AML-193 (cell line): ENCODE measurements around the gene PFKM.
A peak's percentile ranks its signal among the peaks of the same experiment; 100 is the strongest.

Experiments
- DNase-seq, 2 experiments: peaks; one replicate each; lab custom pipeline; 2025; lab: John Stamatoyannopoulos, UW

Gene PFKM

GRCh38 chr12:48157018-48157888, 38.1 kb downstream of the PFKM start, which contains the start of gene ASB8:
ASB8 (minus strand) TSS chr12:48157515; CDS start chr12:48153496, 4,019 bp downstream.
- DNase-seq = peak; percentile 97 to 98

- DNase-seq = no peak
Measured at GRCh38 chr12:48157889-48158370, 38.8 kb downstream of the PFKM start.

- no peak for DNase-seq
Measured at GRCh38 chr12:48160046-48160445, 40.9 kb downstream of the PFKM start.

- DNase-seq = peak; percentile 77 to 83
Measured at GRCh38 chr12:48160807-48161206, 41.6 kb downstream of the PFKM start.

DNA sequence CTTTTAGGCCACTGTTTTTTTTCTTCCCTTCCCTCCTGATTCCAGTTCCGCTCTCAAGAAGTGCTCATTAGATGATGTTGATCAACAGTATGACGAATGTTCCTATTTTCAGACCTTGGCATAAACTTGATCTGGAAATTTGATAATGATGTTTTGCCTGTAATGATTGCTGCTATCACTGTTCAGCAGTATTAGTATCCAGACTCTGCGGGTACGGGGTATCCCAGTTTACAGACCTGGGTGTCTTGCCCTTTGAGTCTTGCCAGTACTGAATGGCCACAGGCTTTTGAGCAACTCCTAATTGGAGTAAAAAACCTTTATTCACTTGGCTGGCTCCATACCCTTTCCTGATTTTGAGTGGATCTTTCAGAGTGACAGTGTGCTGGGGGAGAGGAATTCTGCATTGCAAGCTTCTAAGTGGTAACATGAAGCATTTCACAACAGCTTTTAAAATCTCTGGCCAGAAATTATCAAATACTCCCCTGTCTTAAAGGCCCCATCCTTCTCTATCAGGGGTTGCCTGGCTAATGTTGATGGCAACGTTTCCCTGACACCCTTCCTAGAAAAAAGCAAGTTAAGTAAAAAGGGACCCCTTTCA, 44.1 kb downstream of the PFKM start:
- no peak for DNase-seq

GRCh38 chr12:48164451-48164850, 45.3 kb downstream of the PFKM start:
- no peak for DNase-seq

GRCh38 chr12:48165089-48165981, 46.2 kb downstream of the PFKM start:
- peak; percentile 49 to 53 for DNase-seq

DNA sequence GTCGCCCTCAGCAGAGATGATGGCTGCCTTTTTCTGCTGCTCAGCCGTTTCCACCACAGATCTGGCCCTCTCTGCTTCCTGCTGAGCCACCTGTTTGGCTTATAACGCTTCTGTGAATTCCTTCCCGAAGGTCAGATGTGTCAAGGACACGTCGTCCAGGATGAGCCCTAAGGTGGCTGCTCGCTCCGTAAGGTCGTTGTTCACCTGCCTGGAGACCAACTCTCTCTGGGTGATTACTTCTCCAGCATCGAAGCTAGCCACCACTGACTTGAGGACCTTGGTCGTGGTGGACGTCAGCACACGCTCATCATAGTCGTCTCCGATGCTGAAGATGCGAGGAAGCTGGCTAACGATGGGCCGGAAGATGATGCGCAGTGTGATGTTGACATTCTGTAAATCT, 49.8 kb downstream of the PFKM start:
- DNase-seq = no peak

DNA sequence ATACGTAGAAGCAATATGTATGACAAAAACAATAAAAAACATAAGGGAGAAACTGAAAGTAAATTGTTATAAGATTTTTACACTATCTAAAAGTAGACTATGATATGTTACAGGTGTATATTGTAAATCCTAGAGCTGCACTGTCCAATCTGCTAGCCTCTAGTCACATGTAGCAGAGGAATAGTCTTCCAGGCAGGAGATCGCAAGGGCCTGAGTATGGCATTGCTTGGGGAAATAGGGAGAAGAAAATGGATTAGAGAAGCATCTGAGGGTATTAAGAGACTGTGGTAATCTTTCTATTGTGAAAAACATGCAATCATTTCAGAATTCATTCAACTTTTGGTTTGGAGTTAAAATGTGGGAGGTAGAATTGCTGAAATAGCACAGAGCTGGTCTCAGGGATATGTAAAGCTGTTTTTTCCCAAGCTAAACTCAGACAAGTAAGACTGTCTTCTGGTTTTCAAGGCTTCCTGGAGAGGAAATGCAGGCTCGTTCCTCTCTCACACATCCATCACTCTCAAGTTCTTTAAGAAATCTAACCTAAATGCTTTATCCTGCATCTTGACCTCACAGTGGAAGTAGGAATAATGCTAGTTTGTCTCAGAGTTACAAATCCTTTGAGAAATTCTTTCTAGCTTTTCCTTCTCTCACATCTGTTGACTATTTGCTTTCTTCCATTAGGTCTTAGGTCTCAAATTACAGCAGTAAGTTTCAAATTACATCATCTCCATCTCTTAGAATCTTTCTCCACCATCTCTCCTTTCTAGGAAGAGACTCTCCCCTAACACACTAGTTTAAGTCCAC, 56.7 kb downstream of the PFKM start:
- no peak for DNase-seq

GRCh38 chr12:48176417-48176751, 57.2 kb downstream of the PFKM start:
- DNase-seq = no peak

- DNase-seq = no peak
Measured at GRCh38 chr12:48177982-48178381, 58.8 kb downstream of the PFKM start.

GRCh38 chr12:48179466-48179865, 60.3 kb downstream of the PFKM start:
- DNase-seq = no peak

DNA sequence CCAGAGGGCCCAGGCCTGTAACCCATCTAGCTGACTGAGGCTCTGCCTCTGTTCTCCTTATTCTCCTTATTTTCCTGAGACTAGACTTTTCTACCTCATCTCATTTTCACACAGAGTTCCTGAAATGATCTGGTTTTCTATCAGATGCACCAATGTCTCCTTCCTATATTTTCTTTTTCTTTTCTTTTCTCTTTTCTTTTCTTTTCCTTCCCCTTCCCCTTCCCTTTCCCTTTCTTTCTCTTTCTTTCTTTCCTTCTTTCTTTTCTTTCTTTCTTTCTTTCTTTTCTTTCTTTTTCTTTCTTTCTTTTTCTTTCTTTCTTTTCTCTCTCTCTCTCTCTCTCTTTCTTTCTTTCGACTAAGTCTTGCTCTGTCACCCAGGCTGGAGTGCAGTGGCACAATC, 61.3 kb downstream of the PFKM start:
- no peak for DNase-seq

- DNase-seq = no peak
Measured at GRCh38 chr12:48180857-48181495, 61.8 kb downstream of the PFKM start.

DNA sequence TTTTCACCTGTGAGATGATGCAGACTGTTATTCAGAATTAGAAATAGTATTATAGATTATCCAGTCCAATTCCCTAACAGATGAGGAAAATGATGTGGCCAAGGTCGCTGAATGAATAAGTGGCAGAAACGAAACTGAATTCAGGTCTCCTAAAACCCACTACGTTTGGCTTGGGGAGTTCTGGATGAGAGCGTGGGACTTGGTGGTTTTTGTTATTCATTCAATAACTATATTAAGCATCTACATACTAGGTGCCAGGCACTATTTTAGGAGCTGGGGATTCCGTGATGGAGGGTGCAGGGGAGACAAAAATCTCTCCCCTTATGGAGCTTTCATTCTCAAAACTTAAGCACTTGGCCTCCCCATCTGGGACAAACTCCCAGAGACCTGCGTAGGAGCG, 63.5 kb downstream of the PFKM start:
- no peak for DNase-seq

- DNase-seq = peak in 1 of 2 experiments; percentile 23
Measured at GRCh38 chr12:48183091-48183875, 64.1 kb downstream of the PFKM start, which contains the start of gene CCDC184. CCDC184 (plus strand) TSS chr12:48183644; CDS start chr12:48184123, 479 bp downstream.

- DNase-seq = no peak
Measured at GRCh38 chr12:48183876-48184548, 64.8 kb downstream of the PFKM start.

GRCh38 chr12:48184549-48184922, 65.4 kb downstream of the PFKM start:
- DNase-seq = no peak

- DNase-seq = no peak
Measured at GRCh38 chr12:48185181-48185919, 66.2 kb downstream of the PFKM start.
